HCT116 (cell line): ENCODE data around the gene CABLES1.

Experiments used
- SIN3A ChIP-seq: IDR thresholded peaks from 2 replicates; pipeline ENCODE4 v1.6.1; 2012; ENCODE audit warnings: low read depth
- TF ChIP-seq, protein P1 (sequence below): IDR thresholded peaks from 2 replicates; pipeline ENCODE4 v1.6.1; 2012
- TF ChIP-seq, protein P2 (sequence below), 3 experiments: fragments of 200-600 bp in 1 of 3; sonication (generic) in 1 of 3; IDR thresholded peaks in 2 of 3; conservative IDR thresholded peaks in 1 of 3; 2 replicates each; pipeline ENCODE4 v1.5.1; 2012 to 2017; ENCODE audit warnings: low read depth in 2 of 3, low read length in 2 of 3, antibody characterized with exemption in 1 of 3, borderline replicate concordance in 1 of 3, control low read depth in 1 of 3, mild to moderate bottlenecking in 1 of 3, mixed read lengths in 1 of 3, mixed run types in 1 of 3, moderate library complexity in 1 of 3; ENCODE audit not compliant: insufficient read depth in 1 of 3

DNA sequence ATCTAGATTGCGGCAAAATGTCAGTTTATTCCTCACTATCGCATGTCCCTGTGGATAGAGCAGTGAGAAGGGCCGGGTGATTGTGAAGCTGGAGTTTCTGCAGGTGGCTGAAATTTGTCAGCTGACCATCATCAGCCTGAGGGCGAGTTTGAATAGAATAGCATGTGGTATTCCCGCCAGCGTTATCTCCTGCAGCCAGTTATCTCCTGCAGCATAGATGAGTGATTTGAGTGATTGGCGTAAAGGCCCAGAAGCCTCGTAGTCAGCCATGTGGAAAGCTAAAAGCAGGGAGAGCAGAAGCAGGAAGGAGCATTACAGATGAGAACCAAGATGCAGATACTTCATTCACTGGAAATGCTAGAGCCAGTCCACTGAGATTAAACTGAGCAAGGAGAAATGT, 65.5 kb downstream of the CABLES1 start:
- TF ChIP-seq, protein P1, sequence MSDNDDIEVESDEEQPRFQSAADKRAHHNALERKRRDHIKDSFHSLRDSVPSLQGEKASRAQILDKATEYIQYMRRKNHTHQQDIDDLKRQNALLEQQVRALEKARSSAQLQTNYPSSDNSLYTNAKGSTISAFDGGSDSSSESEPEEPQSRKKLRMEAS: no peak
- TF ChIP-seq, protein P2, sequence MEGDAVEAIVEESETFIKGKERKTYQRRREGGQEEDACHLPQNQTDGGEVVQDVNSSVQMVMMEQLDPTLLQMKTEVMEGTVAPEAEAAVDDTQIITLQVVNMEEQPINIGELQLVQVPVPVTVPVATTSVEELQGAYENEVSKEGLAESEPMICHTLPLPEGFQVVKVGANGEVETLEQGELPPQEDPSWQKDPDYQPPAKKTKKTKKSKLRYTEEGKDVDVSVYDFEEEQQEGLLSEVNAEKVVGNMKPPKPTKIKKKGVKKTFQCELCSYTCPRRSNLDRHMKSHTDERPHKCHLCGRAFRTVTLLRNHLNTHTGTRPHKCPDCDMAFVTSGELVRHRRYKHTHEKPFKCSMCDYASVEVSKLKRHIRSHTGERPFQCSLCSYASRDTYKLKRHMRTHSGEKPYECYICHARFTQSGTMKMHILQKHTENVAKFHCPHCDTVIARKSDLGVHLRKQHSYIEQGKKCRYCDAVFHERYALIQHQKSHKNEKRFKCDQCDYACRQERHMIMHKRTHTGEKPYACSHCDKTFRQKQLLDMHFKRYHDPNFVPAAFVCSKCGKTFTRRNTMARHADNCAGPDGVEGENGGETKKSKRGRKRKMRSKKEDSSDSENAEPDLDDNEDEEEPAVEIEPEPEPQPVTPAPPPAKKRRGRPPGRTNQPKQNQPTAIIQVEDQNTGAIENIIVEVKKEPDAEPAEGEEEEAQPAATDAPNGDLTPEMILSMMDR (IDR thresholded peaks at IDR 0.05 in 2 of 3, conservative IDR thresholded peaks at IDR 0.05 in 1 of 3; ENCODE audit: borderline replicate concordance in 1 of 3, insufficient read depth in 1 of 3, low read depth in 2 of 3, low read length in 2 of 3): no peak
- TF ChIP-seq SIN3A: no peak
